Embryonic facial prominence (tissue), 1 donor: ENCODE data around the gene ANKRD23.
A peak's percentile ranks its signal among the peaks of the same experiment; 100 is the strongest.
"Not testable (repeated sequence)": the region's sequence is repeated elsewhere in the genome, so short reads cannot be mapped to it uniquely, and the experiment has no call there.

Experiments
- DNase-seq: peaks from one replicate; pipeline ENCODE4 v3.0.0-alpha.2; 2016; ENCODE audit errors: extremely low spot score

Gene ANKRD23

DNA sequence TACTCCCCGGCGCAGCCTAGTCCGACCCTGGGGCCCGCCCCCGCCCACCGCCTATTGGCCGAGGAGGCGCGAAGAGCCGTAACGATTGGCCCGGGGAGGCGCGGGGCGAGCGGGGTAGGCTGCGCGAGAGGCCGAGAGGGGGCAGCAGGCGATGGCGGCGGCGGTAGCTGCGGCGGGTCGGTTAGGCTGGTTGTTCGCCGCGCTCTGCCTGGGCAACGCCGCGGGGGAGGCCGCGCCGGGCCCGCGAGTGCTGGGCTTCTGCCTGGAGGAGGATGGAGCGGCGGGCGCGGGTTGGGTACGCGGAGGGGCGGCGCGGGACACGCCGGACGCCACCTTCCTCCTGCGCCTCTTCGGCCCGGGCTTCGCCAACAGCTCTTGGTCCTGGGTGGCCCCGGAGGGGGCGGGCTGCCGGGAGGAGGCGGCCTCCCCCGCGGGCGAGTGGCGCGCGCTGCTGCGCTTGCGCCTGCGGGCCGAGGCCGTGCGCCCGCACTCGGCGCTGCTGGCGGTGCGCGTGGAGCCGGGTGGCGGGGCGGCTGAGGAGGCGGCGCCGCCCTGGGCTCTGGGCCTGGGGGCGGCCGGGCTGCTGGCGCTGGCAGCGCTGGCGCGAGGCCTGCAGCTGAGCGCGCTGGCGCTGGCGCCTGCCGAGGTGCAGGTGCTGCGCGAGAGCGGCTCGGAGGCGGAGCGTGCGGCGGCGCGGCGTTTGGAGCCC, 27.5 kb downstream of the ANKRD23 start, which contains the start of gene CNNM3:
Gene CNNM3, plus strand, starts transcription at position 142 of the 709 bp plus-strand sequence. Its CDS starts 10 bp downstream, at position 152.
- DNase-seq = peak; percentile 69

DNA sequence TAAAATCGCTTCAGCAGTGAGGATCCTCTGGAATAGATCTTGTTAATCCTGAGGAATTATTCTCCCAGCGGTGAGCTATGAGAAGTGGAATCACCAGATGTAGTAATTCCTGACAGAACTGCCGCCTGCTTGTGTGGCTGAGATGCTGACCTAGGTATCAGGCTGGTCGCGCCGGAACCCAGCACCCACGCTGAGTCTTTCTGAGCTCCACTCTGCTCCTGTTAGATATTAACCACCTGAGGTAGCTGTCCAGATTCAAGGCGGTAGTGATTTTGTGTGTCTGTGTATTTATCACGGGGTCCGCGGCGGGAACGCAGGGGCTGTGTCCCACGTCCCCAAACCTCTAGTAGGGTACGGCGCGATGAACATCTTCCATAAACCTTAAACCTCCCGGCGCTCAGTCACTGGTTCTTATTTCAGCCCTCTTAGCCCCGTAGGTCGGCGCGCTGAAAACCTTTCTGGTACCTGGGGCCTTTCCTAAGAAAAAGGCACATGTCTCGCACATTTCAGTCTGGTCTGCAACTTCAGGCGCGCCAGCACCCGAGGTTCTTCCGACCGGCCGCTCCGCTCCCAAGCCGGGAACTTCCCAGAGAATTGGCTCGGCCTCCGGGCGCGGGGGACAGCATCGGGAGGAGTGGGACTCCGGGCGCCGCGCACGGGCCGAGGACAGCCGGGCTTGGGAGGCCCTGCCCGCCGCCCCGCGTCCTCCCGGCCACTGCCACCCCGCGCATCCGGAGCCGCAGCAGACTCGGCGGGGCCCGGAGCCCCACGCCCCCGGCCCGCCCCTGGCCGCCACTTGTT, 28.3 kb downstream of the ANKRD23 start:
- DNase-seq = no peak

DNA sequence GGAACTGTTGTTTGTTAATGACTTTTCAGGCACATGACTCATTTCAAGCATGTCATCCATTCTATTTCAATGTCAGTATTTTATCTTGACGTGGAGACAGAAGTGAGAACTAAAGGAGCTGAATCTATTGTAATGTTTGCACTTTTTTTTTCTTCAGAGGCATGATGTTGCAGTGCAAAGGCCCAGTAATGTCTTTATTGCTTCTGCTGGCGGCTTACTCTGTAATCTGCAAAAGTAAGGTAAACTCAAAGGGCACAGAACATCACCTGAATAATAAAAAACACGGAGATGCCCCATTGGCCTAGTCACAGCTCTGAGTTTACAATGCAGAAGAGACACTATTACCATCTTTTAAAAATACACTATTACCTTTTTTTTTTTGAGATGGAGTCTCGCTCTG, 30.2 kb downstream of the ANKRD23 start:
- no peak for DNase-seq

DNA sequence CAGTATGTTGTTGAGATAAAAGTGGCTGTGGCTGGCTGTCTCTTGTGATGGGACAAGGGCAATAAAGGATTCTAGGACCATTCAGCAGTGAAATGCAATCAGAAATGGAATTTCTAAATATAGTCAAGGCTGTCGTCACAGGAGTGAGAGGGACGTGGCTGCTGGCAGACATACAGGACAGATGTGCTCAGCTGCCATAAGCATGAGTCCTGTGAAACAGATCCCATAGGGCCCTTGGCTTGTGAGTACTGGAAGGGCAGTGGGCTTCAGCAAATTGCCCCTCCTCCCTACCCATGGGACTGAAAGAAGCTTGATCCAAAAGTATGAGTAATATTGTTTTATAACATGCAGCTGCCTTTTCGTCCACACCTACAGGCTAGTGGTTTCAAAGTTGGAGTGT, 31.9 kb downstream of the ANKRD23 start:
- no peak for DNase-seq

DNA sequence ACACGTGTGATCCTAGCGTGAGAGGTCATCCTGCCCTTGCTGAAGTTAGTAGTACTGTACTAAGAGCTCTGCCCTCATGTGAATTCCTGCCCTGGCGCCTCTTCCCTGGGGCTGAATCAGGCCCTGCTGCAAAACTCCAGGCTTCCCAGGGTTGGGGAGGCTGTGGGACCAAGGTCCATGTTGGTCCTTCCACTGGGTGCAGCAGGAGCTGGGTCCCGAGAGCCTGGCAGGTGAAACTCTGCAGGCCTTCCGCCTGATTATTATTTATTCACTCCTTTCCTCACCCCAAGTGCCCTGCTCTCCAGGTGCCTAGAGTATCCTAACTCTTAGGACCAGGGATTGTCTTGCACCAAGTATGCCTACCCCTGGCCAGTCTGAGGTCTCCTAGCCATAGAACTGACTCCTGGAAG, 33.0 kb downstream of the ANKRD23 start:
- DNase-seq = no peak

DNA sequence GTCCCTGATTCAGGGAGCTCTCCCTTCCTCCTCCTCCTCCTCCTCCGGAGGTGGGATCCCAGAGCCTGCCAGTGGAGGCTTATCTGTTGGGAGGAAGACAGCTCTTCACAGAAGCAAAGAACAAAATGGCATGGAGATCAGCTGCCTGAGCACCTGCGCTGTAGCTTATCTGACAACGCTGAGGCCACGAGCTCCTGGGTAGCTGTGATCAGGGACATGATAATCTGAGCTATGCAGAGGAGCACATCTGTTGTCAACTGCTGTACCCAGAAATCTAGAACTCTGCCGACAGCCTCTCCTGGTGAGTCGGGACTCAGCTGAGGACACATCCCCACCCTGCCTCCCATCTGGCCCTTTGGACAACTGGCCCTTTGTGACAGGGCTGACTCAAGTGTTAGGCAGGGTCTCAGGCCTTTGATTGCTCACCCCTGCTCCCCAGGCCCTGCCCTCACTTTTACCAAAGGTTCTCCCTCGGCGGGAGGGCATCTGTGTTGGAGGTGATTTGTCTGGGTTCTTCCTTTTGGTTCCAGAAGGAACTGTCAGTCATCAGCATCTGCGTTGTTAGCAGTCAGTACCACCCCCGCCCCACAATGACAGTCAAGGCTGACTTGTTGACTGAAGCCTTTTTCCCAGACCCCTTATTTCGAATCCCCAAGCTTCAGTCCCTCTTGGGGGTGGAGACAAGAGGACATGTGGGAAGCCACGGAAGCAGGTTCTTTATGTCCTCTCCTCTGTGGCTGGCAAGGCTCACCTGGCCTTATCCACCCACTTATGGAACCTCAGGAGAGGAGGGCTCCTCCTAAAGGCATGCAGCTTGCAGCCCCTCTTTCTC, 33.7 kb downstream of the ANKRD23 start:
- no peak for DNase-seq

DNA sequence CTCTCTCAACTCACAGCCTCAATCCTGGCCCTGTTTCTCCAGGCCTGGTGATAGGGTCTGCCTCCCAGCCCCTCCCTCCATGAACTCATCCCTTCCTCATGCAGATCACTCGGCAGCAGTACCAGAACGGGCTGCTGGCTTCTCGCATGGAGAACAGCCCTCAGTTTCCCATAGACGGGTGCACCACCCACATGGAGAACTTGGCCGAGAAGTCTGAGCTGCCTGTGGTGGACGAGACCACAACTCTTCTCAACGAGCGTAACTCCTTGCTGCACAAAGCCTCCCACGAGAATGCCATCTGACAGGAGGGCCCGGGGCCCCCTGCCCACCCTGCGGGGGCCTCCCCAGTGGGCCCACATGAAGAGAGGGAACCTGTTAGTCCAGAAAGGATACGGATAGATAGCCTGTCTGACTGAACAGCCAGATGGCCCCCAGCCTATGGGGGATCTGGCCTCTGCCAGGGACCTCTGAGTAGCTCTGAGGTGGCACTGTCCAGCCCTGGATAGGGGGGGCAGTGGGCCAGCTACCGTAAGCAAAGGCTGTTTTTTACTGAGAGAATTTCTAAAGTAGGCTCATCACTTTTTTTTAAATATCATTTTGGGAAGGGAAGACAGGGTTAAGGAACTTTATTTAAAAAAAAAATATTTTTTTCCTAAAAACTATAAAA, 34.5 kb downstream of the ANKRD23 start:
- DNase-seq = no peak

DNA sequence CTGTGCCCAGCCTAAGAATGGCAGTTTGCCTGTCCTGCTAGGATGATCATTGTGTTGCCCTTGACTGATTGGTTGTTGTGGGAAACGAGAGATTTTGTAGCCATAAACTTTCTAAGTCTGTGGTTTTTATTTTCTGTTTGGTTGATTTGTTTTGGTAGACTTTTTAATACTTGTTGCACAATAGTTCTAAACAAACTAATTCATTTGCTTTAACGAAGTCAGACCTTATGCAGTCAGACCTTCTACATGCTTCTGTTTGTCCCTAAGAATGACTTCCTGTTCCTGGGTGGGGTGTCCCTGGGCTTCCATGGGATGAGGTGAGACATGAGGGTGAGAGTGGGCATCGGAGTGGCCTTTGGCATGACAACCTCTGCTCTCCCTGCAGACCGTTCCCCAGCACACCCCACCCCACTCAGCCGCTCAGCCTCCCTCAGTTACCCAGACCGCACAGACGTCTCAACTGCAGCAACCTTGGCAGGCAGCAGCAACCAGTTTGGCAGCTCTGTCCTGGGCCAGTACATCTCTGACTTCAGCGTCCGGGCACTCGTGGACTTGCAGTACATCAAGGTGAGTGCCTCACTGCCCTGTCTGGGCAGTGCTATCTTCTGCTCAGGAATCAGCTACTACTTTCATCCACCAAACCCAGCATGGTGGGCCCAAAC, 35.5 kb downstream of the ANKRD23 start:
- no peak for DNase-seq

DNA sequence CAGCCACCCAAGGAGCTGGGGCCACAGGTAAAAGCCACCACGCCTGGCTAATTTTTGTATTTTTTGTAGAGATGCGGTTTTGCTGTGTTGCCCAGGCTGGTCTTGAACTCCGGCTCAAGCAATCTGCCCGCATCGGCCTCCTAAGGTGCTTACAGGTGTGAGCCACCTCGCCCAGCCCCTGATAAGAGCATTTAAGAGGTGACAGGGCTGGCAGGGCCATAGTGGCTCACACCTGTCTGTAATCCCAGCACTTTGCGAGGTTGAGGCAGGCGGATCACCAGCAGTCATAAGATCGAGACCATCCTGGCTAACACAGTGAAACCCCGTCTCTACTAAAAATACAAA, 36.7 kb downstream of the ANKRD23 start:
- no peak for DNase-seq

DNA sequence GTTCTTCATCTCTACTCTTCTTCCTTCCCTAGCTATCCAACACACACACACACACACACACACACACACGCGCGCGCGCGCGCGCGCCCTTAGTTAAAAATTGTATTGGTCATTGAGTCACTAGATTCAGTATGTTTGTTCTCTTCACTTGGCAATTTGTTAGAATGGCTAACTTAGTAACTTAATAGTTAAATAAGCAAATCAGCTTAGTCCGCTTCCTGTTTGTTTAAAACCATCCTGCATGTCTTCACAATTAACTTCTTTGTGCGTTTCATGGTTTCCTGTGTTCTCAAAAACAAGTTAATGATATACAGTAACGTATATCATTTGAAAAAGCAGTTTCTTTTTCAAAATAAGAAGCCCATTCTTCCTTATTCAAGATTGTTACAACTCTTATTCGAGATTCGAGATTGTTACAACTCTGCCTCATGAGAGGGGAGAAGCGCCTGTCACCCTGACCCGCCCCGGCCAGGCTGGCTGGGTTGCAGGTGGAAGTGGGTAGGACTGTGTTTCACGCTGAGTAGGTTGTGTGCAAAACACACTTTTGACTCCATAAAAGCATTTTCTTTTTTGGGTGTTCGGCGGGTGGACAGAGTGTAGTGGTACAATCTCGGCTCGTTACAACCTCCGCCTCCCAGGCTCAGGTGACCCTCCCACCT, 37.2 kb downstream of the ANKRD23 start:
- no peak for DNase-seq

DNA sequence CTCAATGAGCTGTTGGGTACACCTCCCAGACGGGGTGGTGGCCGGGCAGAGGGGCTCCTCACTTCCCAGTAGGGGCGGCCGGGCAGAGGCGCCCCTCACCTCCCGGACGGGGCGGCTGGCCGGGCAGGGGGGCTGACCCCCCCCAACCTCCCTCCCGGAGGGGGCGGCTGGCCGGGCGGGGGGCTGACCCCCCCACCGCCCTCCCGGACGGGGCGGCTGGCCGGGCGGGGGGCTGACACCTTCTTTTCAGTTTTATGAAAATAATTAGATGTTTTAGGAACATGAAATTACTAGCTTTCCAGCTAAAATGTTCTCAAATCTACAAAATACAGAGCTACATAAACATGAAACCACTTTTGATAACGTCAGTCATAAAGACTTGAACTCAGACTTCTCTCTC, 37.9 kb downstream of the ANKRD23 start:
- DNase-seq = not testable (repeated sequence)

DNA sequence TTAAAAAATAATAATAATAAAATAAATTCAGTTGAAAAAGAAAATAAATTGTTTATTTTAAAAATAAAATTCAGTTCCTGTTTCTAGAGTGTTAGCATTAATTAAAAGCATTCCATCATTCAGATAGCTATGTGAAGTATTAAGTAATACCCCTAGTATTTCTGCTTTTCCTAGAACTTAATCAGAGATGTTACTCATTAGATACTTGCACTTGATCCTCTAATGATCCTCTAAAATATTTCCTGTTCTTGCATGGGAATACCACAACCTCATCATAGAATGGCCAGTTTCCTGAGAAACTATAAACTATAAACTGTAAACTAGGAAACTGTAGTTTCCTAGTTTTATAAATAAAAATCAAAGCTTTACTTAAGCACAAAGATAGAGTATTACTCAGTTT, 38.8 kb downstream of the ANKRD23 start:
- no peak for DNase-seq

DNA sequence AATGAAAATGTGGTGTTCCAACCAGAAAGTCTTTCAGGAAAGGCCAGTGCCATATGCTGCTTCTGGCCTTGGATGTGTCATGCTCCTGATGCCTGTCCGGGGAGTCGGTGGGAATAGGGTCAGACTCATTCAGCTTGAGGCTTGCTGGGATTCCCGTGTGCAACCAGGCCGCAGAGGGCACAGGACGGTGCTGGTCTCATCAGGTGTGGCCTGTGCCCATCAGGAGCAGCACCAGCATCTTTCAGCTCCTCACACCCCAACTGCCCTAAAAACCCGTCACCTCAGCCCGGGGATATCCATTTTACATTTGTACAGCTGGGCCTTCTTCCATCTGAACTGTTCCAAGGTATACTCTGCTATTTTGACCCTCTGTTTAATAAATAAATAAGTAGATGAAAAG, 41.1 kb downstream of the ANKRD23 start:
- no peak for DNase-seq

DNA sequence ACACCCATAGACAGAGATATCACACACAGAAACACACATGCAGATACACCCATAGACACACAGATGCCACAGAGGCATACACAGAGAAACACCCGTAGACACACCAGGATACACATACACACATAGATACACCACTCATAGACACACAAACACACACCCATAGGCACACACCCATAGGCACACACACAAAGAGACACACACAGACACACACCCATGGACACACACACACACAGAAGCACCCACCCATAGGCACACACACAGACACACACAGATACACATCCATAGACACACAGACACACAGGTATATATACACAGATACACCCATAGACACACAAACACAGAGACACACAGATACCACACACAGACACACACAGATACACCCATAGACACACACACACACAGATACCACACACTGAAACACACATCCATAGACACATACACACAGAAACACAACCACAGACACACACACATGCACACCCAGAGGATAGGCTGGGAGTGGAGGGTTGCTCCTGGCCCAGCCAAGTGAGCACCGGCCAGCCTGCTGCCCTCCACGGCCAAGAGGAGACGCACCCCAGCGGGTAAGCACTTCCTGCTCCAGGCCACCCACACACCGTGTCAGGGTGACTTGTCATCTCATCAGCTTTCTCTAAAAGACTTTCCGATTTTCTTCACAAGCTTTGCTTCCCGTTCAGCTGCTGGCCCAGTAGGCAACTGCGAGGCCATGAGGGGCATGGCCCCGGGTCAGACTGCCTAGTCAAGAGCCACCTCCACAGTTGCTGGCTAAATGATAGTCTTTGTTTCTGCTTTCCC, 41.8 kb downstream of the ANKRD23 start:
- DNase-seq = no peak

DNA sequence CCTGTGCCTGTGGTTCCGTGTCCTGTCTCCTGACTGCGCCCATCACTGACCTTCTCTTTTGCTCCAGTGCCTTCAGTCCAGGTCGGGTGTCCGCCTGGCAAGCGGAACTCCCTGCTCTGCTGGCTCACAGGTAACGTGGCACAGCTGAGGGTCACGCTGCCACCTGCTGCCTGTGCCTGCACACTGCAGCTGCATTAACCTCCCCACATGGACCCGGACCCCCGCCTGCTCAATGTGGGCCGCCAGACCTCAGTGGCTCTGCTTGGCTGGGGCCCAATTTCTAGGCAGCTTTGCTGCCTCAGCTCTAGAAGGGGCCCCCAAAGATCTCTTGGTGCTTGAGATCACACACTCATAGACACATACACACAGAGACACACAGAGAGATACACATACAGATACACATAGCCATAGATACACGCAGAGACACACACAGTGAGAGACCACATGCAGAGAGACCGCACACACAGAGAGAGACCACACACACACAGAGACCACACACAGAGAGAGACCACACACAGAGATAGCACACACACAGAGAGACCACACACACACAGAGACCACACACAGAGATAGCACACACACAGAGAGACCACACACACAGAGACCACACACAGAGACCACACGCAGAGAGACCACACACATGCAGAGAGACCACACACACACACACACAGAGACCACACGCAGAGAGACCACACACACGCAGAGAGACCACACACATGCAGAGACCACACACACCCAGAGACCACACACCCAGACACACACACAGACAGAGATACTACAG, 42.6 kb downstream of the ANKRD23 start:
- peak; percentile 34 for DNase-seq

DNA sequence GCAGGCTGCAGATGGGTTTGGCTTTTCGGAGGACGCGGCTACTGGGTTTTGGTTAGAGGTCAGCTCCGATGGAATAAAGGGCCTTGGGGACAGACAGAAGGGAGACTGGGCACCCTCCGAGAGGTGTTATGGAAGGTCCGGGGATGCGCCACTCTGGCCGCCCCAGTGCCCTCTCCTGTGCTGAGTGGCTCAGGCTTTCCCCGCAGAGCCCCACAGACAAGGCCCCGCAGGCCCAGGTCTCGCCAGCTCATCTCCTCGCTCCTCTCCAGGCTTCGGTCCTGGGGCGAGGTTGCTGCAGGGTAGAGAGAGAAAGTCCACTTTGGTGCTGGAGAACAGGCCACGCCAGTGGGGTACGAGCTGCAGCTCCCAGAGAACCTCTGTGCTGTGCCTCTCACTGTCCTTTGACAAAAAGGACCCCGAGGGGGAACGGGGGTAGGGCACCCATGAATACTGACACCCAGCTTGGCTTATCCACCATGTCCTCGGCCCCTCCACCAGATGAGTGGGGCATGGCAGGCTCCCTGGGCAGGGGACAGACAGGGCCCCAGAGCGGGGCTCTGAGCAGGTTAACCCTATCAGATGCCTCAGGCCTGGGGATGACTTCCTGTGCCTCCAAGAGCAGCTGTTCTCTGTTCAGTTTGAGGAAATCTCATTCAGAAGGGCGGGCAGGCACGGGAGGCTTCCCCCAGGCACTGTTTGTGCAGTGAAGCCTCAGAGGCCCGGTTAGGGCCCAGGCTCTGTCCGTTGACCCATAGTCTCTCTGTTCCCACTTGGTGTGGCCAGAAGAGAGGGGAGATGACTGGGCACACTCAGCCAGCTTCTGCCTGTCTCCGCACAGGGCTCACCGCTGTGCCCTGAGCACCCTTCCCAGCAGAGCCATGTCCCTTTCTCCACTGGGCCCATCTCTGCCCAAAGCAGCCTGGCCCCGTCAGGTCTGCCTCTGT, 43.5 kb downstream of the ANKRD23 start:
- no peak for DNase-seq

DNA sequence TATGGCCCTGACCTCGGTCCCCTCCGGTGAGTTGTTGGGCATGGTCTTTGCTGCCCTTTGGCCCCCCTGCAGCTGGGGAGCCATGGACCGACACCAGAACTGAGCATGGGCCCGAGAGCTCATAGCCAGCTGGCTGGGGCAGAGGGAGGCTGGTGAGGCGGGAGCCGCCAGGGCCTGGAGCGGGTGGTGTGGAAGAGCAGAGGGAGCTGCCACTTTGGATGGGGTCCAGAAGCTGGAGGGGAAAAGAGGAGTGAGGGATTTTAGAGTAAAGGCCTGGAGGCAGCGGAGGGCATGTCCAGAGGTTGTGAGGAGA, 44.2 kb downstream of the ANKRD23 start:
- no peak for DNase-seq
